ENCODE results near the gene DHRSX.
"Not testable (repeated sequence)": the region's sequence is repeated elsewhere in the genome, so short reads cannot be mapped to it uniquely, and the experiment has no call there.

The DHRSX gene

DNA sequence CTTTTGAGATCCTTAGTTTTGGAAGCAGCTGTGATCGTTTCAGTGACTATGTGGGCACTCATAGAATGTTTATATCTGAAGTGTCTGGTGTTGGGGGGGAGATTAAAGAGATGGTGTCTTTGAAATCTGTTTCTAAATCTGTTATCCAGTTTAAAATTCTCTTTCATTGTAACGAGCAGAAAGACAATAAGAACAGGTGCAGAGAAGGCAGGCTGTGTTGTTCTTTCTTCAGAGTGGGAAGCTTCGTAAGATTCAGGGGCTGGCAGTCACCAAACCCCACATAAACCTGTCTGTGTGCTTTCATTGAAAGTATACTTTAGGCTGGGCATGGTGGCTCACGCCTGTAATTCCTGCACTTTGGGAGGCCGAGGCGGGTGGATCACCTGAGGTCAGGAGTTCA, 16.3 kb upstream of the DHRSX start:
- no peak for DNase-seq

- DNase-seq: no peak
Observed at GRCh38 chrX:2516623-2517022, 15.8 kb upstream of the DHRSX start.

- no peak for DNase-seq
Observed at GRCh38 chrX:2514131-2514530, 13.4 kb upstream of the DHRSX start.

GRCh38 chrX:2513121-2513664, 12.4 kb upstream of the DHRSX start:
- DNase-seq: no peak

DNA sequence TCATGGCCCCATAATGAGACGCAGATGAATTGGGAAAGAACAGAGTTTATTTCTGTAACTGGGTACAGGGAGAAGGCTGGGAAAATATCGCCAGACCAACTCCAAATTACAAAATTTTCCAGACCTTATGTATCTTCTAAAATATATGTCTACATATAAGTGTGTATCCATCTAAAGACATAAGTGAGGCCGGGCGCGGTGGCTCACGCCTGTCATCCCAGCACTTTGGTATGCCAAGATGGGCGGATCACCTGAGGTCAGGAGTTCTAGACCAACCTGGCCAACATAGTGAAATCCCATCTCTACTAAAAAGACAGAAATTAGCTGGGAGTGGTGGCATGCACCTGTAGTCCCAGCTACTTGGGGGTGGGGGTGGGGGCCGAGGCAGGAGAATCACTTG, 11.7 kb upstream of the DHRSX start:
- DNase-seq: no peak

- no peak for DNase-seq
Observed at GRCh38 chrX:2511326-2511725, 10.6 kb upstream of the DHRSX start.

GRCh38 chrX:2508648-2509335, 8.0 kb upstream of the DHRSX start:
- DNase-seq: no peak

GRCh38 chrX:2507904-2508627, 7.3 kb upstream of the DHRSX start:
- no peak for DNase-seq

DNA sequence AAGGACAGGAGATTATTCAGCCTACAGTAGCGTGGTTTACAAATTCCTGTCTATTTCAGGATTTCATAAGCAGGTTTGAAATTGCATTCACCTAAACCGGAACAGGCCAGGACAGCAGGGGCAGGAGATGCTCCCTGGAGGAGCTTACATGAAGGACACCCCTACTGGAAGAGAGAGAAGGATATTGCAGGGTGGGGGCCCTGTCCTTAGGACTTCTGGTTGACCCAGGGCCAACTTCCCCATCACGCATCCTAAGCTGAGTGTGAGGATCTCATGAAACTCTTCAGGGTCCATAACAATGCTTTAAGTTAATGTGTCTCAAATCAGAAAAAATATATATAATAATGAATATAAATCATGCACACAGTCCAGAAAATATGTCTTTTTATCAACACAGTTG, 6.4 kb upstream of the DHRSX start:
- DNase-seq: no peak

DNA sequence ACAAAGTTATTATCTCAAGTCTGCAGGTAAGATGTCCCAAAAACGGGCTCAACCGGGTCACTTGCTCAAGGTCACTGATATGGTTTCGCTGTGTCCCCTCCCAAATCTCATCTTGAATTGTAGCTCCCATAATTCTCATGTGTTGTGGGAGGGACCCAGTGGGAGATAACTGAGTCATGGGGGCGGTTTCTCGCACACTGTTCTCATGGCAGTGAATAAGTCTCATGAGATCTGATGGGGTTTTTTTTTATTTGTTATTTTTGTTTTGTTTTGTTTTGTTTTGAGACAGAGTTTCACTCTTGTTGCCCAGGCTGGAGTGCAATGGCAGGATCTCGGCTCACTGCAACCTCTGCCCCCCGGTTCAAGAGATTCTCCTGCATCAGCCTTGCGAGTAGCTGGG, 4.6 kb upstream of the DHRSX start:
- not testable (repeated sequence) for DNase-seq

DNA sequence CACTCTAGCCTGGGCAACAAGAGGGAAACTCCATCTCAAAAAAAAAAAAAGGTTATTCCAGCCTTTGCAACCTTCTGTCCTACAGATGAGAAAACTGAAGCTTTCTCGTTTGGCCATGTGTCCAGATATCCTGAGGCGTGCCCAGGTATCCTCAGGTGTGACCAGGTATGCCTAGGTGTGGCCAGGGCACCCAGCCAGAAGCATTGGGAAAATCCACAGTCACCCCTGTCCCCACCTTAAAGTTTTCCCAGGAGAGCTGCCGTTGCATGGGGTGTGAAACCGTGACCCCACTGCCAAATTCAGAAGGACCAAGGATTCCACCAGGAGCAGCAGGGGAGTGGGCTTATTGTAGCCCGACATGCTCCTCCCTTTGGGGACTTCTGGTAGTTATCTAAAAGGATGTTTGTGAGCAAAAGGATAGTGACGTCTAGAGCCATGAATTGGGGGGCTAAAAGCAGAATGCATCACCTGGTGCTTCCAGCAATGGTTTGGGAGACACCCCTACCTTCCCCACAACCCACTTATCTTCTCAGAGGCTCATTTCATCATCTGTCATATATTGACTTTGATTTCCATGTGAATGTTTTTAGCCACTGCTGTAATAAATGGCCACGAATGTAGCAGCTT, 4.0 kb upstream of the DHRSX start:
- DNase-seq: no peak

DNA sequence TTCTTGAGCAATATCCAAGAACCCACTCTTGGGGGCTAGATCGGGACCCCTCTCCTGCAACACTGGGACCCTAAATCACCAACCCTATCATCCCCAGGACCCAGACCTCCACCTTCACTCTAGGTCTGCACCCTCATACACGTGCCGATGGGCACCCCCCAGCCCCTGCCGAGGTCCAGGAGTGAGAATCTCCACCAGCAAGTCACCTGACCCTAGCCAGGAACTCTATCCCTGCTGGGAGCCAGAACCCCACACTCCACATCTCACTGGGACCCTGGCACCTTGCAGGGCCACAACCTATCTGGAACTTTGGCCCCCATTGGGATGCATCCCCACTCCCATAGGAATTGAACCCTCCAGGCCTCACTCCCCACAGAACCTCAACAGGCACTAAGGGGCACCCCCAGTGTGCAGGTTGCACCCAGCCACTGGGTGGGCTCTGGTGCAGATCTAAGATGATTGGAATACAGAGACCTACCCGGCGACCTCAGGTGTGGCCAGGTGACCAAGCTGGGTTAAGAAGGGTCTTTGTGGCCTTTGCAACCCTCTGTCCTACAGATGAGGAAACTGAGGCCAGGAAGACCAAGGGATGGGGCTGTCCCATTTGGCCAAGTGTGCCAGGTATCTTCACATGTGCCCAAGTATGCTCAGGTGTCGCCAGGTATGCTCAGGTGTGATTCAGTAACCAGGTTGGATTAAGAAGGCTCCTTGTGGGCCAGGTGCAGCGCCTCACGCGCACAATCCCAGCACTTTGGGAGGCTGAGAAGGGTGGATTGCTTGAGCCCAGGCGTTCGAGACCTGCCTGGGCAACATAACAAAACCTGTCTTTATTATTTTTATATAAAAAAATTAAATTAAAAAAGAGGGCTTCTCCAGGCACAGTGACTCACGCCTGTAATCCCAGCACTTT, 3.1 kb upstream of the DHRSX start:
- no peak for DNase-seq

DNA sequence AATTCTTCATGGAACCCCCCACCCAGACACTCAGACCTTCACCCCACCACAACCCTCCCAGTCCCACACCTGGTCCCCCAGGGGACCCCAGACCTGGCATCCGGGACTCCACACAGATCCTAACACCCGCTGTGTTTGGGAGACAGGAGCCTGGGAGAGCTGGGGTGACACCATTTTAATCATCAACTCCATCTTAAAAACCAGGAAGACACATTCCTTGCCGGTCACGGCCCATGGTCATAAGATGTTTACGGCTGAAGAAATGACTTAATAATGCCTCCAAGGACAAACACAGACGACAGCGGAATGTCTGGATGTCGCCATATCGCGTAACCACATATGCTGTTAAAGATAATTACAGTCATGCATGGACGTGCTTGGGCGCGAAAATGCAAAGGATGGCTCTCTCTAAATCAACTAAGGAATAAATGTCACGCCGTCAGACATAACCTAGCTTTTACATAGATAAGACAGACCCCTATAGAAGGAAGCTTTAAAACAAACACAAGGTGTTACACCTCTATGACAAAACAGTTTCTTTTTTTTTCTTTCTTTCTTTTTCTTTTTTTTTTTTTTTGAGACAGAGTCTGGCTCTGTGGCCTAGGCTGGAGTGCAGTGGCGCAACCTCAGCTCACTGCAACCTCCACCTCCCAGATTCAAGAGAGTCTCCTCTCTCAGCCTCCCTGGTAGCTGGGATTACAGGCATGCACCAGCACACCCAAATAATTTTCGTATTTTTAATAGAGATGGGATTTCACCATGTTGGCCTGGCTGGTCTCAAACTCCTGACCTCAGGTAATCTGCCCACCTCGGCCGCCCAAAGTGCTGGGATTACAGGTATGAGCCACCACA, 2.1 kb upstream of the DHRSX start:
- no peak for DNase-seq

DNA sequence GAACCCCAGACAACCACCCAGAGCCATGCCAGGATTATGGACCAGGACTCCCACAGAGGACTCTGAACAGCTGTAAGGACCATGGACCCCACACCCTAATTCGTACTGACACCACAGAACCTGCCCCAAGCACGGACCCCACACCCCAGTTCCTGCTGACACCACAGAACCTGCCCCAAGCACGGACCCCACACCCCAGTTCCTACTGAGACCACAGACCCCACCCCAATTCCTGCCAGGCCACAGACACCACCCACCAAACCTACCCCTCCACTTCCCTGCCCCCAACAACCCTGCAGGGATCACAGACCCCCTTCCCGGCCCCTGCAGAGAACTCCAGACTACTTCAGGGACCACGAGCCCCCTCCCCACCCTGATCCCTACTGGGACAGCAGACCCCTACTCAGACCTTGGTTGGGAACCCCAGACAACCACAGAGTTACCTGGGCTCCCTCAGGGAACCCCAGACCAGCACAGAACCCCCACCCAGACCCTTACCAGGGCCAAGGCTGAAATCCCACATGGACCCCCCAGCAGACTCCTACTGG, 1.4 kb upstream of the DHRSX start:
- no peak for DNase-seq

GRCh38 chrX:2501559-2502102, 855 bp upstream of the DHRSX start:
- DNase-seq: no peak

- DNase-seq: peak; percentile 43
Observed at GRCh38 chrX:2500091-2500802, 529 bp downstream of the DHRSX start.

- DNase-seq: no peak
Observed at GRCh38 chrX:2499507-2499906, 1.3 kb downstream of the DHRSX start.

GRCh38 chrX:2498781-2499302, 1.9 kb downstream of the DHRSX start:
- DNase-seq: no peak

DNA sequence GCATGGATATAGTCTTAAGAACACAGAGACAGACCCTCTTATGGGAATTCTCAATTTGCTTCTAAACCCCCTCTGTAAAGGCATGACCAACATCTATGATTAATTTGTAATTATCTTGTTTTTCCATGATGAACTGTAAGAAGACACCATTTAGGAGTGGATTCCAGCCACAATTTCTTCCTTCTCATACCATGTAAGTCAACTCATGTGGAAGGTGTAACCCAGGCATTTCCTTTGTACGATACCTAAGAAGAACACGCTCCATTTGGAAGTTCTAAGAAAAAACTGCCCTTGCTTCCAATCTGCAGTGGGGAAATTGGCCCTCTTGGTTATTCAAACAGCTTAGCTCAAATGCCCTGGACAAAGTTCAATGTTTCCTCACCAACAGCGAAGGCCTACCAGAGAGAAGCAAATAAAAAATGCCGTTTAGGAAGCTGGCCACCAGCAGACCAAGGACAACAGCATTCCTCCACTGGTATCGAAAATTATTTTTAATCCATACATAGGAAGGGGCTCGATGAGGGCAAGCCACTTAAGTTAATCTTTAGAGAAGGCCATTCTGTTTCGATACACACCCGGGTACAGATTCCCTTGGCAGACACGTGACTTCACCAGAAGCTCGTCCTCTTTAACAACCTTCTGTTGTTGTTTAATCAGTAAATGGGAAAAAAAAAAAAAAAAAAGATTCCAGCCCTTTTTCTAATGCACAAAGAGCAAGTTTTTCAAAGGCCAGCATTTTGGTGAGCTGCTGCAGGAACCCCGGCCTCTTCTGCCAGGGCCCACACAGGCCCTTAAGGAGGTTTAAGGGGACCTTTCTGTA, 2.6 kb downstream of the DHRSX start:
- no peak for DNase-seq

Data from stimulated activated CD8-positive, alpha-beta memory T cell treated with anti-CD3 and anti-CD28 coated beads, Interleukin-4, amount 100 ng/mL, for 48 hours (primary cell).